ENCODE data around the gene FBLN5.
A peak's percentile ranks its signal among the peaks of the same experiment; 100 is the strongest.

The FBLN5 gene

GRCh38 chr14:91947475-91948184 is at the start of gene FBLN5:
Gene FBLN5 (minus strand): TSS chr14:91947694. CDS start chr14:91947229, 465 bp downstream.
- peak; percentile 41 for DNase-seq

GRCh38 chr14:91996948-91997371 is 49.5 kb upstream of the FBLN5 start:
- DNase-seq = no peak

GRCh38 chr14:91987192-91987591 is 39.7 kb upstream of the FBLN5 start:
- DNase-seq = no peak

GRCh38 chr14:91985521-91986255 is 38.2 kb upstream of the FBLN5 start:
- DNase-seq = no peak

GRCh38 chr14:91985008-91985407 is 37.5 kb upstream of the FBLN5 start:
- no peak for DNase-seq

GRCh38 chr14:91983588-91983987 is 36.1 kb upstream of the FBLN5 start:
- no peak for DNase-seq

GRCh38 chr14:91980157-91980556 is 32.7 kb upstream of the FBLN5 start:
- DNase-seq = no peak

- no peak for DNase-seq
Measured at GRCh38 chr14:91977884-91978283, 30.4 kb upstream of the FBLN5 start.

GRCh38 chr14:91975763-91976162 is 28.3 kb upstream of the FBLN5 start:
- DNase-seq = no peak

GRCh38 chr14:91971188-91971778 is 23.8 kb upstream of the FBLN5 start:
- DNase-seq = no peak

- DNase-seq = peak; percentile 22
Measured at GRCh38 chr14:91968280-91968679, 20.8 kb upstream of the FBLN5 start.

GRCh38 chr14:91964724-91965123 is 17.2 kb upstream of the FBLN5 start:
- no peak for DNase-seq

- no peak for DNase-seq
Measured at GRCh38 chr14:91964011-91964410, 16.5 kb upstream of the FBLN5 start.

GRCh38 chr14:91963465-91963864 is 16.0 kb upstream of the FBLN5 start:
- no peak for DNase-seq

- no peak for DNase-seq
Measured at GRCh38 chr14:91961297-91962220, 14.1 kb upstream of the FBLN5 start.

- DNase-seq = no peak
Measured at GRCh38 chr14:91957876-91958313, 10.4 kb upstream of the FBLN5 start.

GRCh38 chr14:91956616-91957015 is 9.1 kb upstream of the FBLN5 start:
- DNase-seq = no peak

GRCh38 chr14:91955168-91955567 is 7.7 kb upstream of the FBLN5 start:
- no peak for DNase-seq

GRCh38 chr14:91953170-91953985 is 5.9 kb upstream of the FBLN5 start:
- no peak for DNase-seq

GRCh38 chr14:91946622-91947474 is 646 bp downstream of the FBLN5 start:
- peak; percentile 17 for DNase-seq
